Skin epidermis (tissue), 12 donors: ENCODE measurements around the gene CLIP3.

Experiments
- H3K27ac ChIP-seq, 21 experiments: fragments of 200-600 bp; sonication (generic) in 11 of 21; one replicate each; pipeline ENCODE4 v1.5.0; 2020; ENCODE audit warnings: mild to moderate bottlenecking in 3 of 21, inconsistent platforms in 2 of 21, moderate library complexity in 2 of 21
- H3K4me3 ChIP-seq, 7 experiments: fragments of 200-600 bp; sonication (generic) in 2 of 7; one replicate each; pipeline ENCODE4 v1.5.0; 2020; ENCODE audit warnings: inconsistent platforms in 2 of 7, mild to moderate bottlenecking in 2 of 7, moderate library complexity in 1 of 7

CLIP3 gene

DNA sequence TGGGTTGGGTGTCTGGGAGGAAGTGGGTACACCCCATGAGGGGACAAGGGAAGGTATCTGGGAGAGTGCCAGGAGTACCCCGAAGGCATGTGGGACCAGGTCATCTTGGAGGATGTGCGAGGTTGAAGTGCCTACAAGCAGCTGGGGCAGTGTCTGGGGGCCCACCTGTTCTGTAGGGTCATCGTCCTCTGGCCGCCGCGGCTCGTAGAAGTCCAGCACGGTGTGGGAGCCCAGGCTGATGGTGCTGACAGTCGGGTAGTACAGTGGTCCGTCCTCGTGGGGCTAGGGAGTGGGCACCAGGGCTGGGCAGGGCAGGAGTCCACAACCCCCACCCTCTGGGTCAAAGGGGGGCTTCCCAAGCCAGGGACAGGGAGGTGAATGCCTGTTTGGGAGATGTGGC is 22.3 kb downstream of the CLIP3 start:
- Histone ChIP-seq H3K4me3 (no peak overlapping the region), H3K27ac (no peak overlapping the region)

DNA sequence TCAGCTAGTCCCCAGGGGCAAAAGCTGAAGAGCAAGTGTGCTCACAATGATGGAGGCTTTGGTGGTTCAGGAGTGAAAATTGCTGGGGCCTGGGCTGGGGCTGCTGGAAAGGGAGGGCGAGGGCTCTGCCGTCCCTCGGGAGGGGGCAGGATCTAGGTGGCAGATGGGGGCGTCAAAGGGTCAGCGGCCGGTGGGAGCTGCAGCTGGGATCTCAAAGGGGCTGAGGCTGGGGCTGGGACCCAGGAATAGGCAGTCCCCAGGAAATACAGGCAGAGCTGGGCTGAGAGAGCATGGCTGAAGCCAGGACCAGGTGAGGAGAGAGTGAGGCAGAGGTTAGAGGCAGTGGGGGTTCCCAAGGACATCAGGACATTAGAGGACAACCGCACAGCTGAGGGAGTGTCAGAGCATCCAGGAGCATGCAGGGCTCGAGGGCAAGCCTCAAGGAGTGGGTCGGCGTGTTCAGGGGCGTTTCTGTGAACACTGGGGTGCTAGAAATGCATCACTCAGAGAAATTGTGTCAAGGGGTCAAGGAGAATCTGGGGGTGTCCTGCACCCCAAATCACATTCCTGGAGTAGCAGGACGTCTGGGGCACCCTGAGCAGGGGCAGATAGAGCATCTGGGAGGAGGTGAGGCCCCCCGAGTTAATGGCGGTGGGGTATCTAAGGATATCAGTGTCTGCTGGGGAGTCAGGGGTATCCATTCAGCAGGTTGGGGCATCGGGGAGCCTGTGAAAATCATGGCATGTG is 22.9 kb downstream of the CLIP3 start:
- peak overlapping the region; percentile 22 to 44 (median 34) for H3K4me3 ChIP-seq
- peak overlapping the region in 12 of 21 experiments; percentile 5 to 82 (median 57) for H3K27ac ChIP-seq

DNA sequence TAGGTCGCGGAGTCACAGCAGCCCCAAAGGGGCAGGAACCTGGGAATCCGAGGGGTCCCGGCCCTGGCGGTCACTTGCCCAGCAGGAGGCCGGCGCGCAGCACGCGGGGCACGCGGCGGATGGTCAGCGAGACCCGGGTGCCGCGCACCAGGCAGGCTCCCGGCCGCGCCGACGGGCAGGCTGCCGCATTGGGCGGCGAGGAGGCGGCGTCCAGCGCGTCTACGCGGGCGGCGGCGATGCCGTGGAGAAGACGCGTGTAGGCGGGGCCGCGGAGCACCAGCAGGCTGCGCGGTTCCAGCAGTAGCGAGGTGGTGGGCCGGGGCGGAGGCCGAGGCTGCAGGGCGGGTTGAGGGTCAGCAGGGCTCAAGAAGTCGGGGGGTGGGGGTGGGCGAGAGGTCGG is 23.5 kb downstream of the CLIP3 start:
- peak overlapping the region in 13 of 21 experiments; percentile 5 to 82 (median 50) for H3K27ac ChIP-seq
- H3K4me3 ChIP-seq = peak overlapping the region; percentile 22 to 44 (median 34)

DNA sequence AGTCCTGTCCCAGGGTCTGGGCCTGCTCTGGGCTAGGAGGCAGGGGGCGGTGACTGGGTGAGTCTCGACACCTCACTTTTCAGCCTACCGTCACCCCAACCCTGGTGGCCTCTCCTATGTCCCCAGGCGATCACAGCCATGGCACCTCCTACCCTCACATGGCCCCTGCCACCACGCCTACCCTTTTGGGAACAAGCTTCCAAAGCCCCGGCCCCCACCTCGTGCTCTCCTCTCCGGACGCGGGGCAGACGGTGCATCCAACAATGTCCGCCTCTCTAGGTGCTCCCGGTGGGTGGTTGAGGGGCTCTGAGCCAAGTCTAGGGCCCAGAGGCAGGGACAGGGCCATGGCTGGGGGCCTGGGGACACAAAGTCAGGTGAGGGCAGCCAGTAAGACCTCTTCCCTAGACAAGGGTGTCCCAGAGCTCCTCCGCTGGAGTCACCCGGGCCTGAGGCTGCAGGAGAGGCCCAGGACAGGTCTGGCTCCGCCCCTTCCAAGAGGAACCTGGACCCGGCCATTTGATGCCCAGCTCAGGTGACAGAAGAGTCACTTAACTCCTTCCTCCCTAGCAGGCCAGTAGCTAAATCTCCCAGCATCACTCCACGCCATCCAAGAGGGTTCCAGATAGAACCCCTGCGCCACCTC is 24.2 kb downstream of the CLIP3 start, which contains the start of gene SYNE4:
Gene SYNE4, minus strand, starts transcription at position 478 of the 643 bp plus-strand sequence. Its CDS starts 132 bp downstream, at position 346.
- peak within 1 kb of the TSS; percentile 22 to 44 (median 34) for H3K4me3 ChIP-seq
- peak within 1 kb of the TSS in 13 of 21 experiments; percentile 25 to 82 (median 50) for H3K27ac ChIP-seq

DNA sequence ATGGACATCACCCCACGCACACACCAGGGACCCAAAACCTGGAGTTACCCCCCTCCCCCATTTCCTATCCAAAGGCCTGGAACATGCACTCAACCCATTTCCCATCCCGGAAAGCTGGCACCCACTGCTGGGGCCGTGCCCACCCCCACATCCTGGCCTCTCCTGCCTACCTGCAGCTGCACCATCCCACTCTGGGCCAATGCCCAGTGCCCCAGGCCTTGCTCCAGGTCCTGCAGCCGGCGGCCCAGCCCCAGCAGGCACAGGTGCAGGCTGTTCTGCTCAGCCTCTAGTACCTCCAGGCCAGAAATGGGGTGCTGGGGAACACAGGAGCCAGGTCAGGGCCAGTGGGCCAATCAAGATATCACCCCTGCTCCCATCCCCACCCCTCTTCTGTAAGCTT is 25.7 kb downstream of the CLIP3 start:
- H3K27ac ChIP-seq = no peak overlapping the region
- H3K4me3 ChIP-seq = no peak overlapping the region

DNA sequence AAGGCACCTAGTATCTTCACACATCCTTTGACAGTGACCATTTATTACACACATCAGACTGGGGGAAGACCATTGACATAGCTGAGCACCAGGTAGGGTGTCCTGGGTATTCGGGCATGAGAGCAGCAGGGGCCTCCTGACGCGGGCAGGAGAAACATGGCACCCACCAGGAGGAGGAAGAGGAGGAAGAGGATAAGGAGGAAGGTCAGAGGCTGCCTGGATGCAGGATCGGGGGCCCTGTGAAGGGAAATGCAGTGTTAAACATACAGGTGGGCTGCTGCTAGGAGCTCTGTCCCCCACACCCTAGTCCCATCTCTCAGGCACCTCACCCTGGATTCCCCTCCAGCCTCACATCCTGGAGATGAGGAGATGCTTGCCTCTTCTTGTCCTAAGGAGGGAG is 29.4 kb downstream of the CLIP3 start:
- H3K4me3 ChIP-seq = no peak overlapping the region
- no peak overlapping the region for H3K27ac ChIP-seq

DNA sequence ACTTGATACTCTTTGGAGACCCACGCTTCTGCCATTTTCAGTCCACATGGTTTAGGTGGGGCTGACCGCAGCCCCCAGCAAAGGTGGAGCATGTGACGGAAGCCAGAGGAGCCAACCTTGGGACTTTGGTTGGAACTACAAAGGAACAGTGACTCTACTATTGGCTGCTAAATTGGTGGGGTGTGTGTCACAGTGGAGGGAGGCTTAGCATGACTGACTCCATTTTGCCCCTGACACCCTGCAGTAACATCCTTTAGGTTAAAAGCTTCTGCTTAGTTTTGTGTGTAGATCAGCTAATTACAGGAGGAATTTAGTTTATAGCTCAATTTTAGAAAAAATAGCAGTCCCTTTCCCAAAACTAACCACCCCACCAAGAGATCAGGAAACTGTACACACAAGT is 31.1 kb downstream of the CLIP3 start:
- Histone ChIP-seq H3K4me3 (no peak overlapping the region), H3K27ac (no peak overlapping the region)

DNA sequence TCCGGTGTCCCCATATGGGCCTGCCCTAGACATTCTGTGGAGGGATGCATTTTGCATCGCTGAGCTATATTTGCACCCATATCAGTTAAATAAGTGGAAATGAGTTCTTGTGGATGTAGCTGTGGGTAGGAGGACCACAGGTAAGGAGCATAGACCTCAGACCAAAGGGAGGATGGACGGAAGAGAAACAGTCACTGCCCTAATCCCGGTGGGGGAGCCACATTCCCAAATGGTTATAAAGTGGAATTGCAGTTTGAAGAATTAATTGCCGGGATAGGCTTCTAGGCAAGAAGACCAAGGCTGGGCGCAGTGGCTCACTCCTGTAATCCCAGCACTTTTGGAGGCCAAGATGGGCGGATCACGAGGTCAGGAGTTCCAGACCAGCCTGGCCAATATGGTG is 35.9 kb downstream of the CLIP3 start:
- Histone ChIP-seq H3K4me3 (no peak overlapping the region), H3K27ac (peak overlapping the region in 4 of 21 experiments; percentile 84 to 90 (median 86))

DNA sequence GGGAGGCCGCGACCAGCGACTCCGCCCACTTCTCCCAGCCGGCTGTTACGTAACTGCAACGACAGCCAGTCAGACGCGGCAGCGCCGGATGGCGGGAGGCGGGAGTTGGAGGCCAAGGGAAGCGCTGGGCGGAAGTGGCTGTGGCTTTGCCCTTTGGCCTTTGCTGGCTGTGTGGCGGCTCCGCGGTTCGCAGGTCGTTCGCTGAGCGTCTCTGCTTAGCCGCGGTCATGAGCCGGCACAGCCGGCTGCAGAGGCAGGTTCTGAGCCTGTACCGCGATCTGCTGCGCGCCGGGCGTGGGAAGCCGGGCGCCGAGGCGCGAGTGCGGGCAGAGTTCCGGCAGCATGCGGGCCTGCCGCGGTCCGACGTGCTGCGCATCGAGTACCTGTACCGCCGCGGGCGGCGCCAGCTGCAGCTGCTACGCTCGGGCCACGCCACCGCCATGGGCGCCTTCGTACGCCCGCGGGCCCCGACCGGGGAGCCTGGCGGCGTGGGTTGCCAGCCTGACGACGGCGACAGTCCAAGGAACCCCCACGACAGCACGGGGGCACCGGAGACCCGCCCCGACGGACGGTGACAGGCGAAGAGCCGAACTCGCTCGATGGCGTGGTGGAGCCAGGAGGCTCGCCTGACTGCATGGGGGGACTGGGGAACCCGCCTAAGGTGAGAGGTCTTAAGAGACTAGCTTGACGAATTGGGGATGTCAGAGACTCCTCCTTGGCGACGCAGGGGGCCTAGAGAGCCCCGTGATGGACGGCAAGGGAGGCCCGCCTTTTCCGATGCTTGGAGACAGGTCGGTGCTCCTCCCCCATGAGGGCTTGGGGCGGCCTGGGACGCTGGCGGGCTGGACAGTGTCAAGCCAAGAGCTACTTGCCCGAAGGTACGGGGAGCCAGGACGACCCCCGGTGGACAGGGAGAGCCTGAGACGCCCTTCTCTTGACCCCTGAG is 37.4 kb downstream of the CLIP3 start, which contains the start of gene SDHAF1:
Gene SDHAF1, plus strand, starts transcription at position 141 of the 946 bp plus-strand sequence. Its CDS starts 87 bp downstream, at position 228.
- peak within 1 kb of the TSS; percentile 27 to 94 (median 84) for H3K27ac ChIP-seq
- H3K4me3 ChIP-seq = peak within 1 kb of the TSS; percentile 75 to 98 (median 85)

DNA sequence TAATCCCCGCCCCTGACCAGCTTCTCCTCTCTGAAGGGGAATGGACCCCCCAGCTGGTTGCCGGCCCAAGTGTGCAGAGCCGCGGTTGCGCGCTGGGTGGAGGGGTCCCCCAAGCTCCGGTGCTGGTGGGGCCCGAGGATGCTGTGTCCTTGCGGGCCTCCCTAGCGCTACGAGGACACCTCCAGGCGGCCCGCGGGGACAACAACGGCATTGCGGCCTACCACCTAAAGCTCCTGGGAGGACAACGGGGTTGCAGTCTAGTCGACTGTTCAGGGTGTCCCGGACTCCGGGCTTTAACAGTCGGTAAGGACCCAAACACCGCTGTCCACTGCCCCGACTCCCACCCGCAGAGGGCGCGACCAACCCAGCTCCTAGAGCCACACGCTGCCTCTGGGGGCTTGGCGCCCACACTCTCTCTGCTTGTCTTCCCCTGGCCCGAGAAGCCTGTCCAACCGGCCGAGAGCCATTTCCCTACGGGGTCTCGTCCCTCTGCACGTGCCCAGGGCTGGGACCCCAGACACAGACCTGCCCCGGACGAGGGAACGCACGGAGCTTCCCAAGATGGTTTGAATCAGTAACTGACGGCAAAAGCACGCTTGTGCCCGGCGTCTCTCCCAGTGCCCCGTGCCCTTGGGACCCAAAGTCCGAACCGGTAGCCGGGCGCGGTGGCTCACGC is 38.6 kb downstream of the CLIP3 start:
- Histone ChIP-seq H3K4me3 (peak overlapping the region; percentile 75 to 98 (median 85)), H3K27ac (peak overlapping the region in 14 of 21 experiments; percentile 79 to 94 (median 86))

DNA sequence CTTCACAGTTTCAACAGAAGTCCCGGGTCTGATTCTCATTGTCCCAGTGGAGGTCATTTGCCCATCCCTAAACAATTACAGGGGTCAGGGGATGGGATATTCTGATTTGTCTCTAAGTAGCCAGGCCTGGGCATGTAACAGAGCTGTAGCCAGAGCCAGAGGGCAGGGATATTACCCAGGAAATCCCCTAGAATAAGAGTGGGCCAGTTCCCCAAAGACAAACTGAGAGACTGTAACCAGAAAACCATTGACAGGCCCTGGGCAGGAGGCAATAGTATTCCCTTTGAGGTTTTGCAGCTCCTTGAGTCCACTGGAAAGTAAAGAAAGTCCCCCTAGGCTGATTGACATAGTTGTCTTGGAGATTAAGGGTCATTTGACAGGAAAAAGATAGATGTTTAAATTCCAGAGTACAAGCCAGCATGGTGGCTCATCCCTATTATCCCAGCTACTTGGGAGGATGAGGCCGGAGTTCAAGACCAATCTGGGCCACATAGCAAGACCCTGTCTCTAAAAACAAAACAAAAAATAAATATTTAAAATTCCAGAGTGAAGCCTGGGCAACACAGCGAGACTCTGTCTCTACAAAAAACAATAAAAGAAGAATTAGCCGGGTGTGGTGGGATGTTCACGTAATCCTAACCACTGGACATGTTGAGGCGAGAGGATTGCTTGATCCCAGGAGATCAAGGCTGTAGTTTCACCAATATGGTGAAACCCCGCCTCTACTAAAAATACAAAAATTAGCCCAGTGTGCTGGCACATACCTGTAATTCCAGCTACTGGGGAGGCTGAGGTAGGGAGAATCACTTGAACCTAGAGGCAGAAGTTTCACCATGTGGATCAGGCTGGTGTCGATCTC is 39.5 kb downstream of the CLIP3 start:
- no peak overlapping the region for H3K4me3 ChIP-seq
- H3K27ac ChIP-seq = peak overlapping the region in 1 of 21 experiments; percentile 41

DNA sequence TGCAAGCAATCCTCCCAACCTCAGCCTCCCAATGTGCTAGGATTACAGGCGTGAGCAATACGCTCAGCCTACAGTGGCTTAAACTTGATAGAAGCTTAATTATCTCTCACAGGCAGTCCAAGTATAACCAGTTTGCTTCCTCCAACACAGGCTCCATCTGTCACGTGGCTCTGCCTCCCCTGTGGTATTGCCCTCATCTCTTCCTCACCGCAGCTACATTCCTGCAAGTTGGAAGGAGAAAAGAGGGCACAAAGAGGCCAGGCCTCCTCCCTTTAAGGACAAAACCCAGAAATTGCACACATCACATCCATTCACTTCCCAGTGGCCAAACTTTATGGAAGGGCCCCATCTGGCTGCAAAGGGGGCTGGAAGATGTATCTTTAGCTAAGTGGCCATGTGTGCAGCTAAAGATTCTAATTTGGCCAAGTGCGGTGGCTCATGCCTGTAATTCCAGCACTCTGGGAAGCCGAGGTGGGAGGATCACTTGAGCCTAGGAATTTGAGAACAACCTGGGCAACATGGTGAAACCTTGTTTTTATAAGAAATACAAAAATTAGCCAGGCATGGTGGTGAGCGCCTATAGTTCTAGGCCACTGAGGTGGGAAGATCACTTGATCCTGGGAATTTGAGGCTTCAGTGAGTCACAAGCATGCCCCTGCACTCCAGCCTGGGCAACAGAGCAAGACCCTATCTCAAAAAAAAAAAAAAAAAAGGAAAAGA is 40.8 kb downstream of the CLIP3 start:
- Histone ChIP-seq H3K27ac (no peak overlapping the region), H3K4me3 (no peak overlapping the region)

DNA sequence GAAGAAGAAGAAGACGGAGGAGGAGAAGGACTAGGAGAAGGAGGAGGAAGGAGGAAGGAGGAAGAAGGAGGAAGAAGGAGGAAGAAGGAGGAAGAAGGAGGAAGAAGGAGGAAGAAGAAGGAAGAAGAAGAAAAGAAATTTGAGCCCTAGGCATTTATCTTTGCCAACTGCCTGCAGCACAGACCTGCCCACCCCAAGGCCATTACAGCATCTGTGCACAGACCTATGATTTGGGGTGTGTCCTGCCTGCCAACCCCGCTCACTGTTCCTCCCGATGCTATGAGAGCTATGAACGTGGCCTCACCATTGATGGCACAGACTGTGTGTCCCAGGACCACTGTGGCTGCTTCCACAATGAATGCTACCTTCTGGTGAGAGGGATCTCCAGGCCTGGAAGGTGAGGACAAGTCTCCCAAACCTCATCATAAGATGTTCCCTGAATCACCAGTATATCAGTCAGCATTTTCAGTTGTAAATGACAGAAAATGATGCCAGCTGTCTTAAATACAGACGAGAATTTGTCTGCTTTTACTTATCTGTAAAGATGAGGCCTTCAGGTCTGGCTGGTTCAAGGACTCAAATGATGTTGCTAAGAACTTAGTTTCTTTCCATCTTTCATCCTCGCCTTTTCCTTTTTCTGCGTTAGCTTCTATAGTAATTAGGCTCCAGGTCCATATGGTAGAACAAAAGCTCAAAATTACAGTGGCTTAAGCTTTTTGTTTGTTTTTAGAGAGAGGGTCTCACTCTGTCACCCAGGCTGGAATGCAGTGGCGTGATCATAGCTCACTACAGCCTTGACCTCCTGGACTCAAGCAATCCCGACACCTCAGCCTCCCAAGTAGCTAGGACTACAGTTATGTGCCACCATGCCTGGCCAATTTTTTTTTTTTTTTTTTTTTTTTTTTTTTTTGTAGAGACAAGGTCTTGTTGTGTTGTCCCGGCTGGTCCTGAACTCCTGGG is 41.6 kb downstream of the CLIP3 start:
- Histone ChIP-seq H3K4me3 (no peak overlapping the region), H3K27ac (no peak overlapping the region)

DNA sequence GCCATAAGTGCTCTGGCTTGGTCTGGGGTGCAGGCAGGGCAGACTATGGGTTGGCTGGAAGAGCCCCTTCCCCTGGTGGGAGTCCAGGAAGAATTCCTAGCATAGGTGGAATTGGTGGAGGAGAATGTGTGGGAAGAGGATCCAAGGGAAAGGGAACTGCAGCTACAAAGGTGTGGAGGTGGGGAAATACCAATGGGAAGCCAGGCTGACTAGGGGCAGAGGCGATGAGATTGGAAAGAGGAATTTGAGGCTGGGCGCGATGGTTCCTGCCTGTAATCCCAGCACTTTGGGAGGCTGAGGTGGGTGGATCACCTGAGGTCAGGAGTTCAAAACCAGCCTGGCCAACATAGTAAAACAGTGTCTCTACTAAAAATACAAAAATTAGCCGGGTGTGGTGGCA is 42.5 kb downstream of the CLIP3 start:
- no peak overlapping the region for H3K27ac ChIP-seq
- no peak overlapping the region for H3K4me3 ChIP-seq

DNA sequence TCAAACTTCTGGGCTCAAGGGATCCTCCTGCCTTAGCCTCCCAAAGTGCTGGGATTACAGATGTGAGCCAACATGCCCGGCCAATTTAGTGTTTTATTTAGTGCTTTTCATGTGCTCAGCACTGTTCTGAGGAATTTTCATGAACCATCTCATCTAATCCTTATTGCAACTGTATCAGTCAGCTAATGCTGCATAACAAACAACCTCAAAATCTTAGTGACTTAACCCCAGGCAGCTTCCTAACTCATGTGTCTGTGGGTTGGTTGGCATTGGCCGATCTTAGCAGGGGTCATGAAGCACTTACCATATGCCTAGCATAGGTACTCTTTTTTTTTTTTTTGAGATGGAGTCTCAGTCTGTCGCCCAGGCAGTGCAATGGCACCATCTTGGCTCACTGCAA is 43.8 kb downstream of the CLIP3 start:
- Histone ChIP-seq H3K27ac (no peak overlapping the region), H3K4me3 (no peak overlapping the region)

DNA sequence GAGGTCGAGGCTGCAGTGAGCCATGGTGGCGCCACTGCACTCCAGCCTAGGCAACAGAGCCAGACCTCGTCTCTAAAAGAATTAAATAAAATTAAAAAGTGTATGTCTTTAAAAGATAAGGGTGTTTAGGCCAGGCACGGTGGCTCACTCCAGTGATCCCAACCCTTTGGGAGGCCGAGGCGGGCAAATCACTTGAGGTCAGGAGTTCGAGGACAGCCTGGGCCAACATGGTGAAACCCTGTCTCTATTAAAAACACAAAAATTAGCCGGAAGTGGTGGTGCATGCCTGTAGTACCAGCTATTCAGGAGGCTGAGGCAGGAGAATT is 45.1 kb downstream of the CLIP3 start:
- Histone ChIP-seq H3K4me3 (peak overlapping the region in 4 of 7 experiments; percentile 22 to 35 (median 26)), H3K27ac (no peak overlapping the region)
